ENCODE measurements around the gene PRKCZ. TPM values are rescaled to one million over a fixed set of nuclear protein-coding genes. Genes with fewer than 3 reads are reported as not detected.

Gene PRKCZ
- total RNA-seq, 1 donor from 2014 or later, result 32.6 TPM

GRCh38 chr1:2143814-2144500 is 93.7 kb downstream of the PRKCZ start:
- no peak overlapping the region for H3K27ac Mint-ChIP-seq (ENCODE audit: unreplicated experiment)
- no peaks in the 10 kb centered on the region for H3K27me3 Mint-ChIP-seq (ENCODE audit: low read depth, unreplicated experiment)
- no peak overlapping the region for H3K27ac ChIP-seq (ENCODE audit: low read depth, low read length)
- no peaks in the 10 kb centered on the region for H4K20me1 ChIP-seq (ENCODE audit: insufficient read depth, low read length)
- no peaks in the 10 kb centered on the region for H3K27me3 ChIP-seq (ENCODE audit: insufficient read depth, low read length)
- no peaks in the 10 kb centered on the region for H3K9me3 Mint-ChIP-seq (ENCODE audit: unreplicated experiment)
- H3K36me3 Mint-ChIP-seq (ENCODE audit: low read depth, unreplicated experiment), result peaks cover 9% of the 10 kb centered on the region
- peaks cover 8% of the 10 kb centered on the region for H3K4me1 Mint-ChIP-seq (ENCODE audit: low read depth, unreplicated experiment)
- no peak overlapping the region for H3K4me3 Mint-ChIP-seq (ENCODE audit: unreplicated experiment)
- no peak overlapping the region for H3K9ac ChIP-seq (ENCODE audit: low read length)
- no peak for DNase-seq (ENCODE audit: low read depth)
- H2AFZ ChIP-seq (ENCODE audit: low read depth, low read length), result no peak overlapping the region
- H3K9me3 ChIP-seq (ENCODE audit: insufficient read depth, low read depth, low read length), result no peaks in the 10 kb centered on the region
- H3K4me2 ChIP-seq (ENCODE audit: low read length), result no peak overlapping the region
- TF ChIP-seq CTCF (IDR thresholded peaks at IDR 0.05; ENCODE audit: insufficient read depth, low read depth, low read length), result no peak
- H3K79me2 ChIP-seq (ENCODE audit: insufficient read depth, low read length), result no peaks in the 10 kb centered on the region
- H3K4me3 ChIP-seq (ENCODE audit: insufficient read depth, low read depth, low read length), result no peak overlapping the region
- FAIRE-seq, result no peak
- H3K36me3 ChIP-seq (ENCODE audit: insufficient read depth, low read length), result no peaks in the 10 kb centered on the region
- H3K4me1 ChIP-seq (ENCODE audit: insufficient read depth, low read length), result peaks cover 7% of the 10 kb centered on the region

GRCh38 chr1:2144501-2145090 is 94.4 kb downstream of the PRKCZ start:
- Histone ChIP-seq H3K9me3 (ENCODE audit: insufficient read depth, low read depth, low read length) (no peaks in the 10 kb centered on the region), H4K20me1 (ENCODE audit: insufficient read depth, low read length) (no peaks in the 10 kb centered on the region), H3K4me2 (ENCODE audit: low read length) (no peak overlapping the region), H3K36me3 (ENCODE audit: insufficient read depth, low read length) (no peaks in the 10 kb centered on the region), H3K4me3 (ENCODE audit: insufficient read depth, low read depth, low read length) (no peak overlapping the region), H3K27me3 (ENCODE audit: insufficient read depth, low read length) (no peaks in the 10 kb centered on the region), H3K79me2 (ENCODE audit: insufficient read depth, low read length) (no peaks in the 10 kb centered on the region), H3K4me1 (ENCODE audit: insufficient read depth, low read length) (peaks cover 7% of the 10 kb centered on the region), H2AFZ (ENCODE audit: low read depth, low read length) (no peak overlapping the region), H3K9ac (ENCODE audit: low read length) (no peak overlapping the region), H3K27ac (ENCODE audit: low read depth, low read length) (no peak overlapping the region)
- Mint-ChIP-seq H3K4me3 (ENCODE audit: unreplicated experiment) (no peak overlapping the region), H3K9me3 (ENCODE audit: unreplicated experiment) (no peaks in the 10 kb centered on the region), H3K4me1 (ENCODE audit: low read depth, unreplicated experiment) (peaks cover 8% of the 10 kb centered on the region), H3K36me3 (ENCODE audit: low read depth, unreplicated experiment) (peaks cover 8% of the 10 kb centered on the region), H3K27ac (ENCODE audit: unreplicated experiment) (no peak overlapping the region), H3K27me3 (ENCODE audit: low read depth, unreplicated experiment) (no peaks in the 10 kb centered on the region)
- TF ChIP-seq CTCF (IDR thresholded peaks at IDR 0.05; ENCODE audit: insufficient read depth, low read depth, low read length), result no peak
- no peak for TF ChIP-seq EZH2 (IDR thresholded peaks at IDR 0.05; ENCODE audit: insufficient read depth, low read length)
- no peak for DNase-seq (ENCODE audit: low read depth)
- FAIRE-seq, result no peak

Data from astrocyte (in vitro differentiated cells and primary cell).